ENCODE results near the gene ACOX2.

- TF ChIP-seq CTCF (IDR thresholded peaks at IDR 0.05; ENCODE audit: low read depth, low read length) (peak; percentile 97), EZH2phosphoT487 (IDR thresholded peaks at IDR 0.05; ENCODE audit: low read depth) (no peak)
Measured at GRCh38 chr3:58532794-58533220, 4.2 kb downstream of the ACOX2 start.

All from OCI-LY3 (cell line).